Upper lobe of right lung (tissue), 1 donor: Measurements from ENCODE around the gene PROZ. TPM values are rescaled to one million over a fixed set of nuclear protein-coding genes. Genes with fewer than 3 reads are reported as not detected.

ENCODE experiments used
- ATAC-seq: fragments of 200-7000 bp; cut with Tn5 transposase; one replicate; pipeline ENCODE4 v1.9.1; 2020; ENCODE audit warnings: mild to moderate bottlenecking, moderate library complexity
- DNase-seq: peaks from one replicate; pipeline ENCODE4 v3.0.0-alpha.2; 2020
- H3K27ac ChIP-seq: fragments of 200-600 bp; one replicate; pipeline ENCODE4 v1.8.0; 2022
- H3K27me3 ChIP-seq: fragments of 200-600 bp; one replicate; pipeline ENCODE4 v1.8.0; 2022; ENCODE audit warnings: mild to moderate bottlenecking
- H3K36me3 ChIP-seq: fragments of 200-600 bp; one replicate; pipeline ENCODE4 v1.8.0; 2022
- H3K4me1 ChIP-seq: fragments of 200-600 bp; one replicate; pipeline ENCODE4 v1.8.0; 2022
- H3K4me3 ChIP-seq: fragments of 200-600 bp; one replicate; pipeline ENCODE4 v1.8.0; 2022; ENCODE audit warnings: mild to moderate bottlenecking
- H3K9me3 ChIP-seq: fragments of 200-600 bp; one replicate; pipeline ENCODE4 v1.8.0; 2022
- intact Hi-C: fragments of 100-400 bp; cut with DNase I; formaldehyde crosslinking; loops from one replicate; pipeline ENCODE4 v1.11.0; 2022
- total RNA-seq: library from RNA; stranded (reverse); fragmentation: NEBNext Ultra II Directional; extraction: Animal tissue kit (Norgen Biotek cat#: 25700); gene quantifications from one replicate; pipeline ENCODE4 v1.2.1, GENCODE V29; 2021
- TF ChIP-seq, protein P1 (sequence below): fragments of 200-600 bp; IDR thresholded peaks from one replicate; pipeline ENCODE4 v1.8.0; 2022; ENCODE audit warnings: antibody characterized with exemption
- donor health status: DM: no; HTN: yes; CAD: no; lungs with severe emphysema.

PROZ gene
- total RNA-seq, 1 donor from 2014 or later, result not detected

DNA sequence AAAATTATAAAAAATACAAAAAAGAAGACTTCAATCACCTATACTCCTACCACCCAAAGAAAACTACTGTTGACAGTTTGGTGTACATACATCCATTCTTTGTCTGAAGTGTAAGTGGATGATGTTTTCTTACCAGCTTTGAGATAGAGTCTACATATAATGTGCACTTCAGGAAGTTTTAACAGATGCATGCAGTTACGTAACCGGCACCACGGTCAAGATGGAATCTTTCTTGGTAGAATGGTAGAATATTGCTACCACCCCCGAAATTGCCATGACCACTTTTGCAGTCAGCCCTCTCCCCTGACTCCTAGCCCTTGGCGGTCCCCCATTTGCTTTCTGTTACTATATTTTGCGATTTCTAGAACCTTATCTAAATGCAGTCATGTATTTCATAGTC lies 52.4 kb downstream of the PROZ start:
- ATAC-seq, result no peak
- TF ChIP-seq, protein P1, sequence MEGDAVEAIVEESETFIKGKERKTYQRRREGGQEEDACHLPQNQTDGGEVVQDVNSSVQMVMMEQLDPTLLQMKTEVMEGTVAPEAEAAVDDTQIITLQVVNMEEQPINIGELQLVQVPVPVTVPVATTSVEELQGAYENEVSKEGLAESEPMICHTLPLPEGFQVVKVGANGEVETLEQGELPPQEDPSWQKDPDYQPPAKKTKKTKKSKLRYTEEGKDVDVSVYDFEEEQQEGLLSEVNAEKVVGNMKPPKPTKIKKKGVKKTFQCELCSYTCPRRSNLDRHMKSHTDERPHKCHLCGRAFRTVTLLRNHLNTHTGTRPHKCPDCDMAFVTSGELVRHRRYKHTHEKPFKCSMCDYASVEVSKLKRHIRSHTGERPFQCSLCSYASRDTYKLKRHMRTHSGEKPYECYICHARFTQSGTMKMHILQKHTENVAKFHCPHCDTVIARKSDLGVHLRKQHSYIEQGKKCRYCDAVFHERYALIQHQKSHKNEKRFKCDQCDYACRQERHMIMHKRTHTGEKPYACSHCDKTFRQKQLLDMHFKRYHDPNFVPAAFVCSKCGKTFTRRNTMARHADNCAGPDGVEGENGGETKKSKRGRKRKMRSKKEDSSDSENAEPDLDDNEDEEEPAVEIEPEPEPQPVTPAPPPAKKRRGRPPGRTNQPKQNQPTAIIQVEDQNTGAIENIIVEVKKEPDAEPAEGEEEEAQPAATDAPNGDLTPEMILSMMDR, result no peak
- intact Hi-C loops, result no loop called here

DNA sequence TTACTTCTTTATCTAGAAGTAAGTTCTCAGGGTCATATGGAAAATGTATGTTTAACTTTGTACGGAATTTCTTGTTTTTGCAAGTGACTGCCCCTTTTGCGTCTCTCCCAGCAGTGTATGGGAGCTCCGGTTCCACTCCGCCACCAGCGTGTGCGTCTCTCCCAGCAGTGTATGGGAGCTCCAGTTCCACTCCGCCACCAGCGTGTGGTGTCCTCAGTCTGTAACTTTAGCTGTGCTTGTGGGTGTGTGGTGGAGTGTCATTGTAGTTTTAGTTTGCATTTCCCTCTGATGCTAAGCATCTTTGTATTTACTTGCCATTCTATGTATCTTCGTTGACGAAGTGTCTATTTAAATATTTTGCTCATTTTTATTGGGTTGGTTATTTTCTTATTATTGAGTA lies 53.3 kb downstream of the PROZ start:
- intact Hi-C loops, result no loop called here
- Histone ChIP-seq H3K4me3 (no peak overlapping the region), H3K27ac (no peak overlapping the region), H3K36me3 (peaks cover 20% of the 10 kb centered on the region), H3K4me1 (peaks cover 43% of the 10 kb centered on the region), H3K9me3 (no peaks in the 10 kb centered on the region), H3K27me3 (no peaks in the 10 kb centered on the region)
- TF ChIP-seq, protein P1, result no peak
- ATAC-seq (no peak), DNase-seq (no peak)

More for the DNA sequence above, 52.4 kb downstream of the PROZ start:
- H3K27me3 ChIP-seq, result no peaks in the 10 kb centered on the region
- H3K4me1 ChIP-seq, result peaks cover 39% of the 10 kb centered on the region
- no peak overlapping the region for H3K27ac ChIP-seq
- H3K36me3 ChIP-seq, result peaks cover 24% of the 10 kb centered on the region
- H3K4me3 ChIP-seq, result peak overlapping the region; percentile 97
- H3K9me3 ChIP-seq, result no peaks in the 10 kb centered on the region
- no peak for DNase-seq

DNA sequence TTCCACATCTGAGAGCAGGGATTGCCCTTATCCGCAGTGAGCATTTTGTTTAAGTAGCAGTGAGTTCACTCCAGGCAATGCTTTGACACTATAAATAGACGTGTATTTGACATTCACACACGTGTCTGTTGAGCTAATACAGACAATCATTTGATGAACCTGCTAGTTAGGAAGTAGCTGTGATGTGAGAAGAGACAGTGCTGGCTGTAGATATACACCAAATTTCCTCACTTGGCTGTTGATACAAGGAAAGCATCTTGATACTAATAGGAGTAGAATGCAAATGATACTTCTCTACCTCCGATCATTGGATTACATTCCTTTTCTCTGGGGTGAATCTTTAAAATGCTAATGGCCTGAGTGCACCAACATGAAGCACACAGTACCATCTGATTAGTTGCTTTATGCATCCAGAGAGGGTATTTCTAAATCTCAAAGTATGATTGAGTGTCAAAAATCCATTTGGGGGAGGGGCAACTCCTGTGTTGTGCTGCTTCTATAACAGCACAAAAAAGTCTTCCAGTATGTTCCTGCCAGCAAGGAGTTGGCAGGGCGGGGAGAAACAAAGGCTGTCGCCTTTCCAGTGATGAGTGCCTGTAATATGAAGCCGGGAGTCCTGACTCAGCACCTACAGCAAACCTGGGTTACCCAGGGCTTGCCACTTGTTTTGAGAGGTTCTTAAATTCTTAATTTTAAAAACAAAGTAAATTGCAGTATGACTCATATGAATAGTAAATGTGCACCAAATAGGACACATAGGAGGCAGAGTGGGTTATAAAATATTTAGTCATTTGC lies 58.0 kb downstream of the PROZ start:
- peak; percentile 83 for ATAC-seq
- no peaks in the 10 kb centered on the region for H3K27me3 ChIP-seq
- H3K36me3 ChIP-seq, result peaks cover 34% of the 10 kb centered on the region
- peak overlapping the region; percentile 36 for H3K27ac ChIP-seq
- TF ChIP-seq, protein P1, result no peak
- H3K4me3 ChIP-seq, result no peak overlapping the region
- peaks cover 31% of the 10 kb centered on the region for H3K4me1 ChIP-seq
- peak; percentile 74 for DNase-seq
- intact Hi-C loops, result no loop called here
- H3K9me3 ChIP-seq, result no peaks in the 10 kb centered on the region

DNA sequence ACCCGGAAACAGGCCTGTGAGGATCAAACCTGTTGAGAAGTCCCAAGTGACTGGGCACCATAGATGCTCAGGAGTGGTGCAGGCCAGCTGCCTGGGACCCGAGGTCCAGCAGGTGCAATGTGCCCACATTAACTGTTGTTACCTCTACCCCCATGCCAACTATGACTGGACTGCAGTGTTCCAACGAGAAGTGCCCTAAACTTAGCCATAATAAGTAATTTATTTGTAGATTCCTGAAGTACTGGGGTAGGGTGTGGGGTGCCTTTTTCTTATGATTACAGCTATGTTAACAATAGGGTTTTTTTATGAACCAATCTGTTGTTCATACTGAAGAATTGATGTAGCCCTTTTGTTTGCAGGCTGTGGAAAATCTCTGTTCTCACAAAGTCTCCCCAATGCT lies 60.1 kb downstream of the PROZ start:
- no peak overlapping the region for H3K4me3 ChIP-seq
- H3K9me3 ChIP-seq, result no peaks in the 10 kb centered on the region
- peaks cover 28% of the 10 kb centered on the region for H3K36me3 ChIP-seq
- peaks cover 23% of the 10 kb centered on the region for H3K4me1 ChIP-seq
- ATAC-seq (no peak), DNase-seq (no peak)
- TF ChIP-seq, protein P1, result no peak
- no peak overlapping the region for H3K27ac ChIP-seq
- intact Hi-C loops, result no loop called here
- no peaks in the 10 kb centered on the region for H3K27me3 ChIP-seq

- intact Hi-C loops, result no loop called here
- Histone ChIP-seq H3K27ac (no peak overlapping the region), H3K27me3 (no peaks in the 10 kb centered on the region), H3K4me1 (peaks cover 23% of the 10 kb centered on the region), H3K36me3 (peaks cover 33% of the 10 kb centered on the region), H3K9me3 (no peaks in the 10 kb centered on the region), H3K4me3 (no peak overlapping the region)
- TF ChIP-seq, protein P1, result no peak
- no peak for ATAC-seq
- DNase-seq, result no peak
These were observed 61.0 kb downstream of the PROZ start for GRCh38 chr13:113219256-113219940.
